GM12875 (cell line): ENCODE results near the gene MIA3.

Experiments used
- H3K4me3 ChIP-seq: one replicate; pipeline ENCODE4 v1.5.1; 2011; ENCODE audit warnings: low read depth, low read length, control low read depth
- TF ChIP-seq, protein P1 (sequence below): IDR thresholded peaks from 2 replicates; pipeline ENCODE4 v1.5.1; 2011; ENCODE audit warnings: low read depth, mild to moderate bottlenecking, control low read depth, inconsistent platforms, low read length, moderate library complexity, borderline replicate concordance; ENCODE audit not compliant: insufficient read depth

Gene MIA3

DNA sequence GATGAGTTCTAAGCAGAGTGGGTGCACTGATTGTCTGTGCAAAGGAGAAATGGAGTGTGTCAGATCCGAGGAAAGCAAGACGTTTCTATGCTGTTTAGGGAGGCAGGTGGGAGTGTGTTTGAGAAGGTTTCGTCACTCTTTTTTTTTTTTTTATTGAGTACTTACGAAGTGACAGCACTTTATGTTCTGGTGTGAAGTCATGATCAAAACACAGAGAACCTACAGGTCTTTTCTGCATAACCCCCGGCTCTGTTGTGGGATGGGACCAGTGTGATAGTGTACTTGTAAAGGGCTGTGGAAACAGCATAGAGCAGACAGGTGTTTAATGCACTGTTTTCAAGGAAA, 26.7 kb downstream of the MIA3 start:
- TF ChIP-seq, protein P1, sequence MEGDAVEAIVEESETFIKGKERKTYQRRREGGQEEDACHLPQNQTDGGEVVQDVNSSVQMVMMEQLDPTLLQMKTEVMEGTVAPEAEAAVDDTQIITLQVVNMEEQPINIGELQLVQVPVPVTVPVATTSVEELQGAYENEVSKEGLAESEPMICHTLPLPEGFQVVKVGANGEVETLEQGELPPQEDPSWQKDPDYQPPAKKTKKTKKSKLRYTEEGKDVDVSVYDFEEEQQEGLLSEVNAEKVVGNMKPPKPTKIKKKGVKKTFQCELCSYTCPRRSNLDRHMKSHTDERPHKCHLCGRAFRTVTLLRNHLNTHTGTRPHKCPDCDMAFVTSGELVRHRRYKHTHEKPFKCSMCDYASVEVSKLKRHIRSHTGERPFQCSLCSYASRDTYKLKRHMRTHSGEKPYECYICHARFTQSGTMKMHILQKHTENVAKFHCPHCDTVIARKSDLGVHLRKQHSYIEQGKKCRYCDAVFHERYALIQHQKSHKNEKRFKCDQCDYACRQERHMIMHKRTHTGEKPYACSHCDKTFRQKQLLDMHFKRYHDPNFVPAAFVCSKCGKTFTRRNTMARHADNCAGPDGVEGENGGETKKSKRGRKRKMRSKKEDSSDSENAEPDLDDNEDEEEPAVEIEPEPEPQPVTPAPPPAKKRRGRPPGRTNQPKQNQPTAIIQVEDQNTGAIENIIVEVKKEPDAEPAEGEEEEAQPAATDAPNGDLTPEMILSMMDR, result no peak
- H3K4me3 ChIP-seq, result peak overlapping the region; percentile 97

DNA sequence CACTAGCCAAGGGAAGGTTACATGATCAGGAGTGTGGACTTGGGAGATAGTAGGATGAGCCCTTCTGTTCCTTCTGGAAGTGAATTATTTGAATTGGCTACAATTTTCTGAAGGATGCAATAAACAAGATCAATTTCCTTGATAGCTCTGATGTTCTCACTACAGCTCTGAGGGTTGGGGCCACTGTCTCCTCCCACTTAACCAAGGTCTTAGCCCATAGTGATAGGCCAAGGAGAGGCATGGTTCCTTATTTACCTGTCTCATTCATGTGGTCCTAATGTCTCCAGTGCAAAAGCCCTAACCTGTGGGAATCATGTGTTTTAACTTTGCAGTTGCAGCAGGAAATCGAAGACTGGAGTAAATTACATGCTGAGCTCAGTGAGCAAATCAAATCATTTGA, 34.8 kb downstream of the MIA3 start:
- TF ChIP-seq, protein P1, result no peak
- no peak overlapping the region for H3K4me3 ChIP-seq

DNA sequence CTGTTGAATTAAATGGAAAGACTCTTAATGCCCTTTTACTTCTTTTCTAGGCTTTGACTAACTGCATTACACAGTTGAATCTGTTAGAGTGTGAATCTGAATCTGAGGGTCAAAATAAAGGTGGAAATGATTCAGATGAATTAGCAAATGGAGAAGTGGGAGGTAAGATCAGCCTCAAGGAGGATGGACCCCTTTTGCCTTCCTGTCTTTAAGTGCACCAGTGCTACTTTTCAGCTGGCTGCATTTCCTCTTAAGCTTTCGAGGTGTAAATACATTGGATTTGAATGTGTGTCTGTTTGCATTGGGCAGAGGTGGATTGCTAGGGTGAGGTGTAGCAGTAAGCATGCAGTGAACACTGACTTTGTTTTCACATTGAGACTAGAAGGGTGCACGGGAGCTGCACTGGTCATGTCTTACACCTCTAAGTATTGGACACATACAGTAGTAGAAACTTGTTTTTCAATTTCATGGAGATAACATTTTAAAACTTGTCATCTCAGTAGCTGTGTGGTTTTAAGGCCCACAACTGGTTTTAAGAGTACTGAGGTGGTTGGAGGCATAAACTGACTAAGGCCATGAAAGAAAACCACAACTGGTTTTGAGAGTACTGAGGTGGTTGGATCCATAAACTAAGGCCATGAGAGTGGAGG, 35.4 kb downstream of the MIA3 start:
- TF ChIP-seq, protein P1, result no peak
- H3K4me3 ChIP-seq, result no peak overlapping the region

- no peak overlapping the region for H3K4me3 ChIP-seq
- TF ChIP-seq, protein P1, result 0 out of 2 replicates have a peak, but pooled peaks have one; percentile 20
These were observed 37.0 kb downstream of the MIA3 start for GRCh38 chr1:222654849-222655248.

DNA sequence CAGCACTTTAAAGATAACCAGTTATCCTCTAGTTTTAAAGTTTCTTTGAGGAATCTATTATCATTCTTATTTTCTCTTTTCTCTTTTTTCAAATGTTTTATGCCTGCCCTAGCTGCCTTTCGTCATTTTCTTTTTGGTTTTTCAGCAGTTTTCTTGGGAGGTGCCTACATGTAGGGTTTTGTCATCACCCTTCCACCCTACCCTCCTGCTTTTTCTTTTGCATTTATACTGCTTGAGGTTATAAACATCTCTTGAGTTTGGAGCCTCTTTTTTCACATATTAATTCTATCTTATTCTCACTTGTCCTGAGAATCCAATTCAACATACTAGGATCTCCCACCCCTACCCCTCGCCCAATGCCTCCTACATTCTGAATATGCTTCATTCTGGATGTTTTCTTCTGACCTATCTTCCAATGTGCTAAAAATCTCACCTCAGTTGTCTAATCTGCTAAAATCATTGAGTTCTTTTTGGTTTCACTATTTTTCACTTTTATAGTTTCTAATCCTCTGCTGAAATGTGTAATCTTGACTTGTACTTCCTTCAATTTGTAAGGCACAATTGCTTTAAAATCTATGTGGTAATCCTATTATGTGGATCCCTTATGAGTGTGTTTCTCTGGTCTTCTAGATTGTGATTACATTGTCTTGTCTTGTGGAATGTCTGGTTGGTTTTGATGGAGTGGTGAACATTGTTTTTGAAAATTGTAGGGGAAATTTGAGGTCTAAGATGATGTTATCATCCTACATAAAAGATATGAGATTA, 38.7 kb downstream of the MIA3 start:
- no peak overlapping the region for H3K4me3 ChIP-seq
- TF ChIP-seq, protein P1, result no peak

DNA sequence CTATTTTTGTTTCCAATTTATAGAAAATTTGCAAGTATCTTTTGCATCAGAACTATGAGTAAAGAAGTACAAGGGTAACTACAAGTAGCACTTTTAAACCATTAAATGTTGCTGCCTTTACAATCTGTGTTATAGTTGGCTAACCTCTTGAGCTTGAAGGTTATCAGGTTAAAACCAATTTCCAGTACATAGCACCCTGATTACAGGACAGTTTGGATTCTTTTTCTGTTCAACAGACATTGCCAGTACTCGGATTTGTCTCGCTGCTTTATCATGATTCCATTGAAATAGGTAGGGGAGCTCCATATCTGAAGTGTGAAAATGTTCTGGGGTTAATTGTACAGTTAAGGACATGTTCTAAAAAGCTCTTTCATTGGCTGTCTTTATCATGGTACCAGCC, 40.0 kb downstream of the MIA3 start:
- TF ChIP-seq, protein P1, result no peak

GRCh38 chr1:222663431-222663934, 45.6 kb downstream of the MIA3 start:
- H3K4me3 ChIP-seq, result no peak overlapping the region
- TF ChIP-seq, protein P1, result no peak

More for the DNA sequence above, 40.0 kb downstream of the MIA3 start:
- H3K4me3 ChIP-seq, result no peak overlapping the region
